K562 (cell line): ENCODE data around the gene FNDC1. TPM values are rescaled to one million over a fixed set of nuclear protein-coding genes. Genes with fewer than 3 reads are reported as not detected.

Source experiments
- ATAC-seq: fragments of 200-7000 bp; cut with Tn5 transposase; 3 replicates; pipeline ENCODE4 v1.9.1; 2020; ENCODE audit warnings: moderate library complexity
- BruUV-seq: library from RNA; stranded (reverse); fragments of 400-500 nt; replicated peaks from 2 replicates; lab custom pipeline; 2021; lab: Mats Ljungman, UMichigan
- CTCF ChIA-PET: fragments of 300-600 bp; formaldehyde crosslinking; extraction: SDS; loops from one replicate; lab custom pipeline; 2021; ENCODE audit warnings: low intra/inter-chr PET ratio; lab: Yijun Ruan, JAX
- POLR2A ChIA-PET: fragments of 300-600, 350-650 bp; sonication (Branson Sonifier 250); formaldehyde crosslinking; extraction: SDS; loops from one replicate; lab custom pipeline; 2021; ENCODE audit warnings: antibody characterized with exemption, inconsistent platforms; lab: Yijun Ruan, JAX
- DNase-seq, 4 experiments: peaks; one replicate each; pipeline versions ENCODE4 v3.0.0 to v3.0.0-alpha.2; 2011 to 2018; ENCODE audit warnings: low spot score in 3 of 4, mixed read lengths in 3 of 4; ENCODE audit errors: extremely low read depth in 1 of 4
- FAIRE-seq: peaks from 2 replicates; lab custom pipeline; 2011; peaks lifted over from hg19 to GRCh38; lab: Jason Lieb, UNC
- H2AFZ ChIP-seq: 2 replicates; pipeline ENCODE4 v1.6.0; 2011; ENCODE audit warnings: low read depth, low read length, control low read depth, inconsistent platforms
- H3K27ac ChIP-seq: fragments of 200-600 bp; 3 replicates; pipeline ENCODE4 v1.8.0; 2011; ENCODE audit warnings: low read depth, mild to moderate bottlenecking, control low read depth, inconsistent platforms, low read length, moderate library complexity, mixed read lengths; ENCODE audit errors: extremely low read depth
- H3K27me3 ChIP-seq, 2 experiments: fragments of 300-600 bp in 1 of 2; 2 replicates in 1 of 2; 3 replicates in 1 of 2; pipeline versions ENCODE4 v1.6.0 to v1.8.0; 2011; ENCODE audit warnings: inconsistent platforms in 2 of 2, low read length in 2 of 2, mild to moderate bottlenecking in 1 of 2, mixed read lengths in 1 of 2, moderate library complexity in 1 of 2; ENCODE audit not compliant: control insufficient read depth in 2 of 2, insufficient read depth in 2 of 2
- H3K36me3 ChIP-seq: fragments of 300-600 bp; 3 replicates; pipeline ENCODE4 v1.8.0; 2011; ENCODE audit warnings: mild to moderate bottlenecking, low read length, inconsistent platforms; ENCODE audit not compliant: control insufficient read depth, insufficient read depth
- H3K4me1 ChIP-seq, 2 experiments: fragments of 200-600 bp in 1 of 2; replicated peaks in 1 of 2; 2 replicates in 1 of 2; 3 replicates in 1 of 2; pipeline versions ENCODE4 v1.5.1 to v1.8.0; 2011; ENCODE audit warnings: inconsistent platforms in 2 of 2, low read length in 2 of 2, mild to moderate bottlenecking in 1 of 2, mixed read lengths in 1 of 2, moderate library complexity in 1 of 2; ENCODE audit not compliant: control insufficient read depth in 2 of 2, insufficient read depth in 2 of 2
- H3K4me2 ChIP-seq: 2 replicates; pipeline ENCODE4 v1.6.1; 2011; ENCODE audit warnings: low read length, control low read depth, inconsistent platforms, mixed read lengths; ENCODE audit not compliant: insufficient read depth
- H3K4me3 ChIP-seq: fragments of 200-600 bp; sonication (generic), shearing (Covaris generic); 2 replicates; pipeline ENCODE4 v1.5.1; 2016; ENCODE audit warnings: control low read depth, inconsistent platforms
- H3K79me2 ChIP-seq: fragments of 200-600 bp; 3 replicates; pipeline ENCODE4 v1.8.0; 2011; ENCODE audit warnings: low read length, inconsistent platforms; ENCODE audit not compliant: control insufficient read depth, insufficient read depth
- H3K9ac ChIP-seq, 2 experiments: 2 replicates each; pipeline versions ENCODE4 v1.6.0 to v1.6.1; 2011; ENCODE audit warnings: low read depth in 2 of 2, low read length in 2 of 2, control low read depth in 1 of 2, inconsistent platforms in 1 of 2, mild to moderate bottlenecking in 1 of 2, mixed read lengths in 1 of 2; ENCODE audit not compliant: insufficient read depth in 1 of 2
- H3K9me1 ChIP-seq: one replicate; pipeline ENCODE4 v1.6.0; 2011; ENCODE audit warnings: inconsistent platforms, mild to moderate bottlenecking, low read length, moderate library complexity; ENCODE audit not compliant: control insufficient read depth, insufficient read depth
- H3K9me3 ChIP-seq: replicated peaks from 2 replicates; pipeline ENCODE4 v1.5.1; 2011; ENCODE audit warnings: low read depth, low read length, inconsistent platforms; ENCODE audit not compliant: control insufficient read depth, insufficient read depth
- H4K20me1 ChIP-seq: replicated peaks from 2 replicates; pipeline ENCODE4 v1.6.1; 2011; ENCODE audit warnings: low read length, inconsistent platforms, mixed read lengths; ENCODE audit not compliant: control insufficient read depth, insufficient read depth
- CTCFL ChIP-seq: IDR thresholded peaks from 2 replicates; pipeline ENCODE4 v1.6.1; 2011; ENCODE audit warnings: borderline replicate concordance, low read depth, mild to moderate bottlenecking, moderate library complexity, low read length; ENCODE audit not compliant: insufficient read depth, poor library complexity, severe bottlenecking
- GMEB1 ChIP-seq: fragments of 250-450 bp; sonication (Bioruptor Pico); IDR thresholded peaks from 2 replicates; pipeline ENCODE4 v1.4.0; 2020; ENCODE audit warnings: mild to moderate bottlenecking
- GTF3C2 ChIP-seq: IDR thresholded peaks from 3 replicates; pipeline ENCODE4 v1.6.1; 2011; ENCODE audit warnings: borderline replicate concordance, mild to moderate bottlenecking, moderate library complexity; ENCODE audit not compliant: insufficient read length; ENCODE audit errors: extremely low read depth
- SMARCB1 ChIP-seq: IDR thresholded peaks from 2 replicates; pipeline ENCODE4 v1.6.1; 2011; ENCODE audit warnings: improper control_type of control experiment, low read depth; ENCODE audit not compliant: insufficient read length
- TBP ChIP-seq: optimal IDR thresholded peaks from 2 replicates; pipeline ENCODE3; 2011; ENCODE audit warnings: low read depth, low read length, improper control_type of control experiment
- WHSC1 ChIP-seq: IDR thresholded peaks from one replicate; pipeline ENCODE4 v1.6.1; 2012; ENCODE audit warnings: low read length, control low read depth, inconsistent platforms
- WGBS: fragments of 100-300 bp; shearing (Covaris generic); methylation state at CpG from one replicate; pipeline ENCODE4 v1.1.6; 2016; ENCODE audit warnings: low coverage, mixed read lengths; ENCODE audit not compliant: insufficient coverage; ENCODE audit errors: missing lambda C conversion rate; 5-methylcytosine and 5-hydroxymethylcytosine counted together
- in situ Hi-C: fragments of 300-500 bp; cut with MboI; formaldehyde crosslinking; loops from 4 replicates; pipeline ENCODE4 v1.15.0; 2018; ENCODE audit warnings: inconsistent platforms, mixed read lengths
- intact Hi-C: fragments of 100-400 bp; cut with micrococcal nuclease; formaldehyde crosslinking; loops from 2 replicates; pipeline ENCODE4 v1.14.2; 2022
- polyA plus RNA-seq, 8 experiments: library from polyadenylated mRNA; depleted of rRNA in 4 of 8; stranded (reverse) in 5 of 8; unstranded in 3 of 8; fragments of >200 nt; fragmentation: Nextera tagmentation in 2 of 8; fragmentation: Illumina TruSeq in 1 of 8; extraction: Ambion mirVana in 2 of 8; extraction: Trizol in 1 of 8; gene quantifications; 2 replicates each; pipeline versions ENCODE4 v1.2.1 to v1.2.3, GENCODE V29; 2011 to 2014; ENCODE audit warnings: inconsistent platforms in 1 of 8, missing spikeins in 1 of 8
- total RNA-seq, 7 experiments: library from RNA; depleted of rRNA in 6 of 7; stranded (reverse); fragments of >200 nt in 6 of 7; fragmentation: Illumina TruSeq in 2 of 7; extraction: Trizol in 2 of 7; gene quantifications; 2 replicates each; pipeline versions ENCODE4 v1.2.1 to v1.2.3, GENCODE V29; 2011 to 2021; ENCODE audit warnings: low replicate concordance in 1 of 7
- TF ChIP-seq, protein P1 (sequence below): sonication (generic); formaldehyde crosslinking; IDR thresholded peaks from 2 replicates; pipeline ENCODE4 v1.8.0; 2022; ENCODE audit warnings: mild to moderate bottlenecking, missing genetic modification reagents
- TF ChIP-seq, protein P2 (sequence below): conservative IDR thresholded peaks from 2 replicates; pipeline ENCODE4 v1.6.1; 2011; ENCODE audit warnings: low read depth, mild to moderate bottlenecking, low read length; ENCODE audit not compliant: control insufficient read depth

FNDC1 gene
- total and polyA plus RNA-seq, 9 of the 15 experiments (the other 6 are each of a cell fraction or from before 2014, with no cell fraction given), result not detected

DNA sequence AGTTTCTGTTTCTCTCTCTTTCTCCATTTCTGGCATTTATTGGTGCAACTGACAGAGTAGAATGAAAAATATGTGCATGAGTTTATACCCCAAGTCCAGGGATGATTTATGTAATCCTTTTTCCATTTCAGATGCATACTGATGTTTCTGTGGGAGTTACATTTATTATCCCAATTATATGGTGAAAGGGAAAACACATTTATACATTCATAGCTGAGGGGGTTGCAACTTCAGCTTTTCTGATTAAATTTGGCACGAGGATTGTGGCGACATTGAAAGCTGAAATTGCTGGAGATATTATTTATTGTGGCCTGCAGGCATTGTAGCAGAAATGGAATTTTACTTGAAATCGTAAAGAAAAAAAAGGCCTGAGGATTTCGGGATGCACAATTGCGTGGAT is 31.5 kb upstream of the FNDC1 start:
- intact Hi-C loops (loop anchor here (10.0 kb wide), 1 partner anchor 433 kb away; no protein-coding TSS in a partner anchor), in situ Hi-C loops (no loop called here)
- Histone ChIP-seq H3K27ac (no peak overlapping the region), H3K9ac (no peak overlapping the region), H3K4me3 (no peak overlapping the region), H3K4me1 (peaks cover 0 to 2% of the 10 kb centered on the region in 2 experiments; a peak in 1 of 5 replicates), H3K27me3 (peaks cover 16 to 38% of the 10 kb centered on the region in 2 experiments; a peak in 4 of 5 replicates), H3K4me2 (no peak overlapping the region), H4K20me1 (peaks cover 6% of the 10 kb centered on the region; the same call in 1 of the 2 replicates), H3K36me3 (no peaks in the 10 kb centered on the region), H3K79me2 (no peaks in the 10 kb centered on the region), H2AFZ (no peak overlapping the region), H3K9me3 (no peaks in the 10 kb centered on the region), H3K9me1 (no peaks in the 10 kb centered on the region)
- no peak for FAIRE-seq
- ChIA-PET POLR2A (no interaction called here), CTCF (no interaction called here)
- BruUV-seq, result no TSS peak
- no peak for ATAC-seq
- no peak for DNase-seq
- WGBS, result 2% methylated on average over 5 of the region's 5 CpGs
- TF ChIP-seq CTCFL (no peak), WHSC1 (no peak), SMARCB1 (no peak), GTF3C2 (no peak), GMEB1 (CRISPR knock-in tag) (no peak), TBP (no peak)
- TF ChIP-seq, protein P1, sequence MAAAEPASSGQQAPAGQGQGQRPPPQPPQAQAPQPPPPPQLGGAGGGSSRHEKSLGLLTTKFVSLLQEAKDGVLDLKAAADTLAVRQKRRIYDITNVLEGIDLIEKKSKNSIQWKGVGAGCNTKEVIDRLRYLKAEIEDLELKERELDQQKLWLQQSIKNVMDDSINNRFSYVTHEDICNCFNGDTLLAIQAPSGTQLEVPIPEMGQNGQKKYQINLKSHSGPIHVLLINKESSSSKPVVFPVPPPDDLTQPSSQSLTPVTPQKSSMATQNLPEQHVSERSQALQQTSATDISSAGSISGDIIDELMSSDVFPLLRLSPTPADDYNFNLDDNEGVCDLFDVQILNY, result no peak
- TF ChIP-seq, protein P2, sequence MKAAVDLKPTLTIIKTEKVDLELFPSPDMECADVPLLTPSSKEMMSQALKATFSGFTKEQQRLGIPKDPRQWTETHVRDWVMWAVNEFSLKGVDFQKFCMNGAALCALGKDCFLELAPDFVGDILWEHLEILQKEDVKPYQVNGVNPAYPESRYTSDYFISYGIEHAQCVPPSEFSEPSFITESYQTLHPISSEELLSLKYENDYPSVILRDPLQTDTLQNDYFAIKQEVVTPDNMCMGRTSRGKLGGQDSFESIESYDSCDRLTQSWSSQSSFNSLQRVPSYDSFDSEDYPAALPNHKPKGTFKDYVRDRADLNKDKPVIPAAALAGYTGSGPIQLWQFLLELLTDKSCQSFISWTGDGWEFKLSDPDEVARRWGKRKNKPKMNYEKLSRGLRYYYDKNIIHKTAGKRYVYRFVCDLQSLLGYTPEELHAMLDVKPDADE, result no peak
